Measurements from ENCODE around the gene LCN15.

- TF ChIP-seq CTCF (conservative IDR thresholded peaks at IDR 0.05; ENCODE audit: low read depth in 2 of 2) (peak in 1 of 2 experiments; percentile 46; a peak in 2 of 4 replicates), POLR2AphosphoS5 (IDR thresholded peaks at IDR 0.05; ENCODE audit: low read depth) (no peak; the same call in 1 of the 2 replicates), EZH2phosphoT487 (IDR thresholded peaks at IDR 0.05; ENCODE audit: unreplicated experiment) (no peak), STAT1 (IDR thresholded peaks at IDR 0.05; ENCODE audit: unreplicated experiment) (no peak), EZH2 (IDR thresholded peaks at IDR 0.05; ENCODE audit: low read depth, unreplicated experiment) (no peak), CREB1 (CRISPR knock-in tag; IDR thresholded peaks at IDR 0.05; ENCODE audit: low read depth) (no peak), ZNF114 (CRISPR knock-in tag; IDR thresholded peaks at IDR 0.05) (no peak), ZNF331 (CRISPR knock-in tag; IDR thresholded peaks at IDR 0.05; ENCODE audit: low read depth) (no peak), JUNB (IDR thresholded peaks at IDR 0.05; ENCODE audit: unreplicated experiment) (no peak), NANOG (IDR thresholded peaks at IDR 0.05; ENCODE audit: borderline replicate concordance) (no peak)
- TF ChIP-seq, protein P1, sequence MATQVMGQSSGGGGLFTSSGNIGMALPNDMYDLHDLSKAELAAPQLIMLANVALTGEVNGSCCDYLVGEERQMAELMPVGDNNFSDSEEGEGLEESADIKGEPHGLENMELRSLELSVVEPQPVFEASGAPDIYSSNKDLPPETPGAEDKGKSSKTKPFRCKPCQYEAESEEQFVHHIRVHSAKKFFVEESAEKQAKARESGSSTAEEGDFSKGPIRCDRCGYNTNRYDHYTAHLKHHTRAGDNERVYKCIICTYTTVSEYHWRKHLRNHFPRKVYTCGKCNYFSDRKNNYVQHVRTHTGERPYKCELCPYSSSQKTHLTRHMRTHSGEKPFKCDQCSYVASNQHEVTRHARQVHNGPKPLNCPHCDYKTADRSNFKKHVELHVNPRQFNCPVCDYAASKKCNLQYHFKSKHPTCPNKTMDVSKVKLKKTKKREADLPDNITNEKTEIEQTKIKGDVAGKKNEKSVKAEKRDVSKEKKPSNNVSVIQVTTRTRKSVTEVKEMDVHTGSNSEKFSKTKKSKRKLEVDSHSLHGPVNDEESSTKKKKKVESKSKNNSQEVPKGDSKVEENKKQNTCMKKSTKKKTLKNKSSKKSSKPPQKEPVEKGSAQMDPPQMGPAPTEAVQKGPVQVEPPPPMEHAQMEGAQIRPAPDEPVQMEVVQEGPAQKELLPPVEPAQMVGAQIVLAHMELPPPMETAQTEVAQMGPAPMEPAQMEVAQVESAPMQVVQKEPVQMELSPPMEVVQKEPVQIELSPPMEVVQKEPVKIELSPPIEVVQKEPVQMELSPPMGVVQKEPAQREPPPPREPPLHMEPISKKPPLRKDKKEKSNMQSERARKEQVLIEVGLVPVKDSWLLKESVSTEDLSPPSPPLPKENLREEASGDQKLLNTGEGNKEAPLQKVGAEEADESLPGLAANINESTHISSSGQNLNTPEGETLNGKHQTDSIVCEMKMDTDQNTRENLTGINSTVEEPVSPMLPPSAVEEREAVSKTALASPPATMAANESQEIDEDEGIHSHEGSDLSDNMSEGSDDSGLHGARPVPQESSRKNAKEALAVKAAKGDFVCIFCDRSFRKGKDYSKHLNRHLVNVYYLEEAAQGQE (IDR thresholded peaks at IDR 0.05; ENCODE audit: unreplicated experiment) = no peak
- TF ChIP-seq, protein P2, sequence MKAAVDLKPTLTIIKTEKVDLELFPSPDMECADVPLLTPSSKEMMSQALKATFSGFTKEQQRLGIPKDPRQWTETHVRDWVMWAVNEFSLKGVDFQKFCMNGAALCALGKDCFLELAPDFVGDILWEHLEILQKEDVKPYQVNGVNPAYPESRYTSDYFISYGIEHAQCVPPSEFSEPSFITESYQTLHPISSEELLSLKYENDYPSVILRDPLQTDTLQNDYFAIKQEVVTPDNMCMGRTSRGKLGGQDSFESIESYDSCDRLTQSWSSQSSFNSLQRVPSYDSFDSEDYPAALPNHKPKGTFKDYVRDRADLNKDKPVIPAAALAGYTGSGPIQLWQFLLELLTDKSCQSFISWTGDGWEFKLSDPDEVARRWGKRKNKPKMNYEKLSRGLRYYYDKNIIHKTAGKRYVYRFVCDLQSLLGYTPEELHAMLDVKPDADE (IDR thresholded peaks at IDR 0.05) = no peak
Measured at GRCh38 chr9:136726631-136727191, 37.6 kb downstream of the LCN15 start.
